SK-N-MC (cell line): ENCODE data around the gene ASF1B.

Experiments used
- EZH2 ChIP-seq: fragments of 200-600 bp; sonication (generic); IDR thresholded peaks from one replicate; pipeline ENCODE4 v1.6.1; 2017; ENCODE audit warnings: antibody characterized with exemption
- FOXP2 ChIP-seq: optimal IDR thresholded peaks from 2 replicates; pipeline ENCODE3; 2011; ENCODE audit warnings: mild to moderate bottlenecking, moderate library complexity; ENCODE audit not compliant: insufficient read depth; ENCODE audit errors: extremely low read length, control extremely low read depth
- POLR2AphosphoS5 ChIP-seq: IDR thresholded peaks from 2 replicates; pipeline ENCODE4 v1.6.1; 2012; ENCODE audit warnings: mild to moderate bottlenecking, low read depth, low read length, borderline replicate concordance

DNA sequence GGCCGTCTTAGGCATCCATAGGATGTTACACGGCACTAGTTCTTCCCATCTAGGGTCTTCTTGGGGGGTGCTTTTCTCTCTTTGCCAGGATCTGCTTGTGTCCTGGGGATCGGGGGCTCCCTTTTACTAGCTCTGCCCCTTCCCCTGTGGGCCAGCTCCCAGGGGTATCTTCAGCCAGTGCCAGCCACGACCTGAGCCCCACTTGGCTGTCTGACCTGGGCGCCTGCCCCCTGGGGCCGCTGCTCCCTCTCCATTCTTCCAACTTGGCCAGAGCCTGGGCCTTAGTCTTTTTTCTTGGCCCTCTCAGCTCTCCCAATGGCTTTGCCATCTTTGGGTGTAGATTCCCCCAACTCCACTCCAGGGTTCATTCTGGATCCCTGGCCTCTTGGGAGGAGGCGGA, 21.9 kb downstream of the ASF1B start:
- TF ChIP-seq EZH2 (no peak), POLR2AphosphoS5 (no peak), FOXP2 (no peak)
